ENCODE data around the gene CHRD.

The CHRD gene

GRCh38 chr3:184347321-184348056 is 32.4 kb upstream of the CHRD start:
- DNase-seq (ENCODE audit: low read depth): no peak

- DNase-seq (ENCODE audit: low read depth): no peak
Observed at GRCh38 chr3:184348057-184348382, 31.8 kb upstream of the CHRD start.

GRCh38 chr3:184349563-184350470 is 30.0 kb upstream of the CHRD start:
- DNase-seq (ENCODE audit: low read depth): no peak

DNA sequence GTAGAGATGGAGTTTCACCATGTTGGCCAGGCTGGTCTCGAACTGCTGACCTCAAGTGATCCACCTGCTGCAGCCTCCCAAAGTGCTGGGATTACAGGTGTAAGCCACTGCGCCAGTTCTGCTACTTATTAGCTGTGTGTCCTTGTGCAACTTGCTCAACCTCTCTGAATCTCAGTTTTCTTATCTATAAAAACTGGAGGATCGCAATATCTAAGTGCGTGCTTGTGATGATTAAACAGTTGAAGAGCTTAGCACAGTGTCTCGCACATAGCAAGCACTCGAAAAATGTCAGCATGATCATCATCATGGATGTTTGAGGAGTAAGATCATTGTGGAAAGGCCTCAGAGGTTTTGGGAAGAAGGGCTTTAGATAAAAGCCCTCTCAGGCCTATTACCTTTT is 29.2 kb upstream of the CHRD start:
- DNase-seq (ENCODE audit: low read depth): no peak

- DNase-seq (ENCODE audit: low read depth): no peak
Observed at GRCh38 chr3:184351511-184352148, 28.2 kb upstream of the CHRD start.

- no peak for DNase-seq (ENCODE audit: low read depth)
Observed at GRCh38 chr3:184352149-184352785, 27.6 kb upstream of the CHRD start.

GRCh38 chr3:184352897-184353545 is 26.8 kb upstream of the CHRD start:
- no peak for DNase-seq (ENCODE audit: low read depth)

GRCh38 chr3:184353546-184353941 is 26.3 kb upstream of the CHRD start:
- DNase-seq (ENCODE audit: low read depth): no peak

GRCh38 chr3:184354121-184354728 is 25.6 kb upstream of the CHRD start:
- no peak for DNase-seq (ENCODE audit: low read depth)

DNA sequence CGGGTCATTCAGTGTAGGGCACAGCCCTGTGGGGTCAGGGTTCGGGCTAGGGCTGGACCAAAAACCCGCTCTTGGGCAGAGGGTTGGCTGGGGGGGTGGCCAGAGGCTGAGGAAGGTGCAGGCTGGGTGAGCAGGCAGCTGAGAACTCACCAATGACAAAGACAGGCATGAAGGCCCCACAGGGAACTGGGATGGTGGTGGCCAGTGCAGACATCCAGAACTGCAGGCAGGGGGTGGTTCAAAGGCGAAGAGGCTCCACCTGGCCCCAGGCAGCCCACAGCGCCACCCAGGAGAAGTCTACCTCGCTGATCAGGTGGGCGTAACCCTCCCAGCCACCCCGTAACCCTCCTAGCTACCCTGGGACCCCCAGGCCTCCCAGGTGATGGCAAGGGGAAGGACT is 25.1 kb upstream of the CHRD start:
- no peak for DNase-seq (ENCODE audit: low read depth)

DNA sequence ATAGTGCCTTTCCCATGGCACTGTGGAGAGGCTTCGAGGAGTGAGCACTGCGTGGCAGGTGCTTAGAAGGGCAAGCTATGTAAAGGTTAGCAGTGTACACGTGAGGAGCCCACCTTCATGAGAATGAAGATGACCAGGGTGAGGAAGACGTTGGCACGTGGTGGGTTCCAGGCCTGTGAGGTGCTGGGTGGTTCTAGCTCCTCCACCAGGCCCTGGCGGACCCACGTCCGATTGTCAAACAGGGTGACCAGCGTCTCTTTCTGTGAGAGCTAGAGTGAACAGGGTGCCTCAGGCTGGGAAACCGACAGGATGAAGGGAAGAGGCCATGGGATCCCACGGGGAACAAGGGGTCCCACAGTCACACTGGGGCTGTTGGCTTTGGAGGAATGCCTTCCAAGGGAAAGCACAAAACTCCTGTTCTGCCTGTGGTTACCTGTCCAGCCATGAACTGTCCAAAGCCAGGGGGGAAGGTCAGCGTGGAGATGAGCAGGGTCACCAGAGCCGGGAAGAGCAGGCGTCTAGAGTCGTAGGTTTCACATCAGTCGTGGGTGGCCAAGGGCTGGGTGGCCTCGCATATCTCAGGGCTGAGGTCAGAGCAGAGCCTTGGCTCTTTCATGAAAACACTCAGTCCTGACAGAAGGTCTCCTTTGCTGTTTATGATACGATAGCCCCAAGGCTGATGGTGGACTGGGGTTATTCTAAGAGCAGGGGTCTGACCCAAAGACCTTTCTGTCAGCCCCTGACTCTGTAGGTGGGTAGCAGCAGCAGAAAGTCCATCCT is 24.4 kb upstream of the CHRD start:
- no peak for DNase-seq (ENCODE audit: low read depth)

- no peak for DNase-seq (ENCODE audit: low read depth)
Observed at GRCh38 chr3:184357248-184358123, 22.4 kb upstream of the CHRD start.

GRCh38 chr3:184358124-184358767 is 21.6 kb upstream of the CHRD start:
- DNase-seq (ENCODE audit: low read depth): no peak

DNA sequence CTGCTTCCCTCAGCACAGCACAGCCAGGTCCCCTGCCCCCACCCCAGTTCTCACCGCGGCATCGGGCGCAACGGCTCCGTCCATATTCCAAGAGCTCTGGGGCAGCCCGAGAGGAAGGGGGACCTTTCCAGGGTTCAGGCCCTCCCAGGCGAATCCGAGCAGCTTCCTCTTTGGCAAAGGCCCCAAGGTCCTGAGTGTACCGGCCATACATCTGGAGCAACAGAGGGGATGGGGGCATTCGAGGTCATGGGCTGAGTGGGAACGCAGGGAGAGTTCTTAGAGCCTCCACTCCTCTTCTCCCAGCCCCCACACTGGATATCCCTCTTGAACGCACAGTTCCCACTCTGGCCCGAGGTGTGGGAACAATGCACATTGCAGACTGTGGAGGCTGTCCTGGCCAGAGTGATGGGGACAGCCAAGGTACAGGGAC is 20.9 kb upstream of the CHRD start:
- no peak for DNase-seq (ENCODE audit: low read depth)

GRCh38 chr3:184359610-184360009 is 20.2 kb upstream of the CHRD start:
- no peak for DNase-seq (ENCODE audit: low read depth)

DNA sequence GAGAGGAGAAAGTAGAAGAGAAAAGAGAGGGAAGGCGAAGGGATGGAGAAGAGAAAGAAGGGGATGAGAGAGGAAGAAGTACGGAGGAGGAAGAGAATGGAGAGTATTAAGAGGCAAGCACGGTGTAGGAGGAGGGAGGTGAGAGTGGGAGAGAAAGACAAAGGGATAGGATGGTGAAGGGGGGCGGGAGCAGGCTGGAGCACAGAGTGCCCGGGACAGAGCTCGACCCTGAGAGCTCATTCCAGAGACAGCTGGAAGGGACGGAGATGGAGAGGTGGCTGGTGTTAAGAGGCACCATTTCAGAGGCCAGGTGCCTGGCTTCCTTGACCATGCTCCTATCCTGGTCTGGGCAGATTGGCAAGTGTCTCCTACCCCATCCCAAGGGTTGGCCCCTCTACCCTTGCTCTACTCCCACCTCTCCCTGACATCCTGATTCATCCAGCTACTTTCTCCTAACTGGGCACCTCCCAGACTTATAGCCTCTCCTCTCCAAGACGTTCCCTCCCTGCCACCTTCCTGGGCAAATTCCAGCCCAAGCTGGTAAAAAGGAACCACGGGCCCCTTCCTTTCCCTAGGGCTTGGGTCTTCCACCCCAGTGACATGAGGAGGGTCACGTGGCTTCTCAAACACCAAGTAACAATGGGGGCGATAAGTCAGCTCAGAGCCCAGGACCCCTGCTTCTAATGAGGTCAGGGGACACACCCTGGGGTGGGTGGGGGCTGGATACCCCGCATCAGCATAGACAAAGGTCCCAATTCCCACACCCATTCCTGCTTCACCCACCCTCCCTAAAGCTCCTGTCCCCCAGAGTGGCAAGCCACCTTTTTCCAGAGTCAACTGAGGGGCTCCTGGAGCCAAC is 19.6 kb upstream of the CHRD start:
- no peak for DNase-seq (ENCODE audit: low read depth)

DNA sequence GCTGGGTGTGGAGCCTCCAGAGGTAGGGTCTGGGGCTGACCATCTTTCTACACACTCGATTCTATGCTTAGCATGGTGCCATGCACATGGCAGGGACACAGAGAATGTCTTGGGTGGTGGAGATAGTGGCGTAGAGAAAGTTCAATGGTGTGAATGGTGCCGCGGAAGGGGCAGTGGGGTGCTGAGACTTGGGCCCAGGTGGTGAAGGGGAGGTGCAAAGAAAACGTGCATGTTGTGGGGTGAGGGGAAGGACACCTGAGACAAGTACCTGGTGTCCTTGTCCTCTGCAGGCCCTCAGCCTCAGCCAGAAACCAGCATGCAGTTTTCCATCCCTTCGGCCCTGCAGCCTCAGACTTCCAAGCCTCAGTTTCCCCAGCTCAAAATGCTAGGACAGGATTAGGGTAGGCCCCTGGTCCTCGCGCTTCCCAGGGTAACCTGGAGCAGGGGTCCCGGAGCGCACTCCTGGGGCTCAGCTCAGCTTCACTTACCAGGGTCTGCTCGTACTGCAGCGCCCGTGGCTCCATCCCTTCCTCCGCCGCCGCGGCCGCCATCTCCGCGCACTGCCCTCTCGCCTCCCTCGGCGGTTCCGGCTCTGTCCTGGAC is 18.8 kb upstream of the CHRD start:
- no peak for DNase-seq (ENCODE audit: low read depth)

GRCh38 chr3:184361532-184361931 is 18.3 kb upstream of the CHRD start, which contains the start of the genes CLCN2 and POLR2H:
TSS of gene CLCN2 (minus strand) at chr3:184361605. CDS start at chr3:184361479, 126 bp downstream.
TSS of gene POLR2H (plus strand) at chr3:184361710. CDS start at chr3:184363493, 1,783 bp downstream.
- DNase-seq (ENCODE audit: low read depth): no peak
